WI38 (cell line): Measurements from ENCODE around the gene USP43.

Experiments
- H3K4me3 ChIP-seq: 2 replicates; pipeline ENCODE4 v1.5.1; 2011; ENCODE audit warnings: low read depth, mild to moderate bottlenecking, control low read depth, low read length
- TF ChIP-seq, protein P1 (sequence below): IDR thresholded peaks from 2 replicates; pipeline ENCODE4 v1.5.1; 2012; ENCODE audit warnings: low read depth, mild to moderate bottlenecking, control low read depth, low read length

Gene USP43

DNA sequence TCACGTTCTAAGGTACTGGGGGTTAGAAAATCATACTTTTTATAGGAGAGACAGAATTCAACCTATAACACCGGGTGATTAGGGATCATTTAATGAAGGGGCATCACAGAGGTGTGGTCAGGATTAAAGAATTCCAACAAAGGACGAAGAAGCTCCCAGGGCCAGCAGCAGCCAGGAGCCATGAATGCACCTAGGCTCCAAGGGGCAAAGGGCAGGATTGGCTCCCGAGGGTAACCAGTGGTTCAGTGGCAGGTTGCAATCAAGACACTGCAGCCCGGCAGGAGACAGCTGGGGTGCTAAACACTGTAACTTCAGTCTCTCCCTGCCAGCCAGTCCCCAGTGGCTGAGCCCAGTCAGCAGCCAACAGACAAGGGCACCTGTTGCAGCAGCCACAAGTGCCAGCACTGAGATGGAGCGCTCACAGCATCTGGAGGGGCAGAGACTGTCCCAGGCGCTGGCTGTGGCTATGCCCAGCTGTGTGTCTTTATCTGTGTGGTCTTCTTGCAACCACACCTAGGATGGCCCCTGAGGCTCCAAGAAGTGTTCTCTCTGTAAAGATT, 122.2 kb downstream of the USP43 start:
- TF ChIP-seq, protein P1, sequence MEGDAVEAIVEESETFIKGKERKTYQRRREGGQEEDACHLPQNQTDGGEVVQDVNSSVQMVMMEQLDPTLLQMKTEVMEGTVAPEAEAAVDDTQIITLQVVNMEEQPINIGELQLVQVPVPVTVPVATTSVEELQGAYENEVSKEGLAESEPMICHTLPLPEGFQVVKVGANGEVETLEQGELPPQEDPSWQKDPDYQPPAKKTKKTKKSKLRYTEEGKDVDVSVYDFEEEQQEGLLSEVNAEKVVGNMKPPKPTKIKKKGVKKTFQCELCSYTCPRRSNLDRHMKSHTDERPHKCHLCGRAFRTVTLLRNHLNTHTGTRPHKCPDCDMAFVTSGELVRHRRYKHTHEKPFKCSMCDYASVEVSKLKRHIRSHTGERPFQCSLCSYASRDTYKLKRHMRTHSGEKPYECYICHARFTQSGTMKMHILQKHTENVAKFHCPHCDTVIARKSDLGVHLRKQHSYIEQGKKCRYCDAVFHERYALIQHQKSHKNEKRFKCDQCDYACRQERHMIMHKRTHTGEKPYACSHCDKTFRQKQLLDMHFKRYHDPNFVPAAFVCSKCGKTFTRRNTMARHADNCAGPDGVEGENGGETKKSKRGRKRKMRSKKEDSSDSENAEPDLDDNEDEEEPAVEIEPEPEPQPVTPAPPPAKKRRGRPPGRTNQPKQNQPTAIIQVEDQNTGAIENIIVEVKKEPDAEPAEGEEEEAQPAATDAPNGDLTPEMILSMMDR, result no peak
- H3K4me3 ChIP-seq, result no peak overlapping the region

DNA sequence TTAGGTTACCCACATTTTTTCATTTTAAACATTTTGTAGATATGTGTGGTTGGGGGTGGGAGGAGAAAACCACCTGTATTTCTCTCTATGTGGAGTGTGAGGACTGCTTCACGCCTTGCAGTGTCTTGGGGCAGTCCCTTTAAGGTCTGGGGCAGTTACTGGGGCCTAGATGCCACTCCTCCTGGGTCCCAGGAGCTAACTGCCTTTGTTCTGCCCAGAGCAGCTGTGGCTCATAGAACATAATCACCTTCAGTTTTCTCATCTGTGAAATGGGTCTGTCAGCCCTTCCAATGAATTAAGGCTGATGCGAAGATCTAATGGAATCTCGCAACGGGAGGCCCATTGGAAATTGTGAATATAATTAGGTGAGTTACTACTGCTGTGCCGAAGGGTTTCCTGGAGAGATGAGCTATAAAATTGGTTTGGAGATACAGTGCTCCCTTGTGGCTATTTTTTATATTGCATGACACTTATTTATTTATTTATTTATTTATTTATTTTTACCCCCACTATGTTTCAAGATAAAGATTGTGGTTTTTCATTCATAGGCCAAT, 123.1 kb downstream of the USP43 start:
- H3K4me3 ChIP-seq, result no peak overlapping the region
- TF ChIP-seq, protein P1, result peak; percentile 10; the same call in 1 of the 2 replicates

DNA sequence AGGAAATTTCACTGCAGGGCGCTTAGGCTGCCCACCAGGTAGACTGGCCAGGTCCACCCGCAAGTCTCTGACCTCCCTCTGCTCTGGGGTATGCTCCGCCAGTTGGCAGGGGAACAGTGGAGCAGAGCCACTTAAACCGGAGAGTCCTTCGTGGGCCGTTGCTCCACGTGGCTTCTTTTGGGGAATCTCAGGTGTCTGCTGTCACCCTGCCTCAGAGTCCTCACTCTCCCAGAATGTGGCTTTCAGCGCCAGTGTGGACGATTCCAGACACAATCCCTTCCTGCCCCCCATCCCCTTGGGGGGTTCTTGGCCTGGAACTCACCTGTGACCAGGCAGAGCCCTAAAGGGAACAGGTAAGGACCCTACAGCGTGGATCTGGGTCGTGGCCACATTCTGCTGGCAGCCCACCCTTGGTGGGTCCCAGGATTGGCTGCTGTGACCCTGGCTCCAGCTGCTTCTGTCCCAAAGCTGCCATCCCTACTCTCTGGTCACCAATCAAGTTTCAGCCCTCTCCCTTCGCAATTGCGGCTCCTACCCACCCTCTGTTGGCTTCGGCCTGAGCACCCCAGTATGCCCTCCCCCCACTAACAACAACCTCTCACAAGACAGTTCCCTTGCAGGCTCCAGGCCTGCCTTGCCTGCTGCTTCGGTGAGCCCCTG, 123.8 kb downstream of the USP43 start:
- TF ChIP-seq, protein P1, result no peak
- H3K4me3 ChIP-seq, result no peak overlapping the region

- TF ChIP-seq, protein P1, result no peak
- H3K4me3 ChIP-seq, result no peak overlapping the region
These were observed 126.1 kb downstream of the USP43 start for GRCh38 chr17:9771465-9771864.

GRCh38 chr17:9772658-9773057, 127.3 kb downstream of the USP43 start:
- H3K4me3 ChIP-seq, result no peak overlapping the region
- TF ChIP-seq, protein P1, result no peak

DNA sequence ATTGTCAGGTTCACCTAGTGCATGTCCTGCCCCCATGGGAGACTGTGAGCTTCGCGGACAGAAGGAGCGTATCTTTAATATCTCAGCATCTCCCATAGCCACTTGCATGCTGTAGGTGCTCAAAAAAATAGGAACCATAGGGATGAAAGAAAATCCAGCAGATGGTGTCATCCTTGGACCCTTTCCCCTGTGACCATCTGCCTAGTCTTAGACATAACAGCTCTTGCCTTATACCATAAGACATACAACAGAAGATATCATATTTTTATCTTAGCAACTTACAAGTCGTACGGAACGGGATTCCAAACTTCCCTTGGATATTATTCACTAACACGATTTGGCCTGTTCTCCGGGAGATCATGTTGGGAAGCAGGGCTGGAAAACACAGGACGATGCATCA, 131.6 kb downstream of the USP43 start:
- TF ChIP-seq, protein P1, result no peak

More for the DNA sequence above, 131.6 kb downstream of the USP43 start:
- no peak overlapping the region for H3K4me3 ChIP-seq
